ENCODE results near the gene CRACDL.

DNA sequence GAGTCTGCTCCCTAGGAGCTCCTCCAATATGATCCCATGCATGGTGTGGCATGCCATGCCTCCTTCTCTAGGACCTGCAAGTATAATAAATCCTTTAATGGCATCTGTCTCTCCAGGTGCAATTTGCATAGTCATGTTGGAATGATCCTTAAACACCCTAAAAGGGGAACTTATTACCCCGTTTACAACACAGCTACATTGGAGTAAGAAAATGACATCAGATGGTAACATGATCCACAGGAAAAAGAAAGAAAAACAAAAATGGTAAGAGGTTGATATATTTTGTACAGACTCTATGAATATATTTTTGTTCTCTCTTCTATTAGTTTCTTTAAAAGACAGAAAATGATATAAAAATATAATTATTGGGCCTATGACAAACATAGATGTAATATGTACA lies 79.0 kb downstream of the CRACDL start:
- TF ChIP-seq TAF1 (IDR thresholded peaks at IDR 0.05; ENCODE audit: borderline replicate concordance, insufficient read depth, low read length), result no peak
- no peak for TF ChIP-seq POLR2AphosphoS5 (IDR thresholded peaks at IDR 0.05; ENCODE audit: low read depth, low read length)
